T-helper 1 cell (primary cell): ENCODE results near the gene SLC39A11.
"Not testable (repeated sequence)": the region's sequence is repeated elsewhere in the genome, so short reads cannot be mapped to it uniquely, and the experiment has no call there.

Experiments
- DNase-seq, 5 donors: peaks; one replicate each; pipeline ENCODE4 v3.0.0-alpha.2; 2012 to 2020

The SLC39A11 gene

DNA sequence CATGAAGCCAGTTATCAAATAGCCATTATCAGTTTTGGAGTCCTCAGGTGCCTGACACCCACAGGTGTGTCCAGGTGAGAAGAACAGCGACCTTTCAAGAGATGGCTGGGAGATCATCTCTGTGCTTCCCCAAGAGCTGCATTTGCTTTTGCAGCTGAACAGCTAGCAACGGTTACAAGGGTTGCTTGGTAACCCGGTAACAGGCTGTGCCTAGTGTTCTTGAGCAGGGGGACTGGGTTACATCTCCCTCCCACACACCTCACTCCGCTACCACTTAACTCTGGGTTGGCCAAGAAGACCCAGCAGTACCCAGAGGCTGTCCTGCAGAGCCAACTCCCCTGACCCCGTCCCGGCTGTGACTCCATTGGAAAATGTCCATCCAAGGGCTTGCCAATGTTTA, 147.0 kb downstream of the SLC39A11 start:
- no peak for DNase-seq

GRCh38 chr17:72943826-72944689, 148.4 kb downstream of the SLC39A11 start:
- DNase-seq: no peak

DNA sequence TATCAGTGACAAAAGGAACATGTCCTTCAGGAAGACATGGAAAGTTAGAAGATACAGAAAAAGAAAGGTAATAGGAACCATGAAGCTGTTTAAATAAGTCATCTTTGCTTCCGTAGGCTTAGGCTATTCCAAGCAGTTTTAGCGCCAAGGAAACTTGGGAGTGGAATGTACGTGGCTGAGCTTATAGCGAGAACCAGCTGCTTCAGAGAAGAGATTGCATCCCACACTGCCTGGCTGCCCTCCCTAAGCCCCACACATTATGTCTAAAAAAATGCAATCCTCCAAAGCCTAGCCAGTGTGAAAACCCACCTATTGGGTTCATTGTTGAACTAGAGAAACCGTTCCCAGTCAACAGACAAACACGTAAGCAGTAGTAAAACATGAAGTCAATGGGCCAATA, 149.9 kb downstream of the SLC39A11 start:
- no peak for DNase-seq

- DNase-seq: no peak
These were observed 152.0 kb downstream of the SLC39A11 start for GRCh38 chr17:72940496-72940895.

- DNase-seq: no peak
These were observed 154.0 kb downstream of the SLC39A11 start for GRCh38 chr17:72938482-72938881.

DNA sequence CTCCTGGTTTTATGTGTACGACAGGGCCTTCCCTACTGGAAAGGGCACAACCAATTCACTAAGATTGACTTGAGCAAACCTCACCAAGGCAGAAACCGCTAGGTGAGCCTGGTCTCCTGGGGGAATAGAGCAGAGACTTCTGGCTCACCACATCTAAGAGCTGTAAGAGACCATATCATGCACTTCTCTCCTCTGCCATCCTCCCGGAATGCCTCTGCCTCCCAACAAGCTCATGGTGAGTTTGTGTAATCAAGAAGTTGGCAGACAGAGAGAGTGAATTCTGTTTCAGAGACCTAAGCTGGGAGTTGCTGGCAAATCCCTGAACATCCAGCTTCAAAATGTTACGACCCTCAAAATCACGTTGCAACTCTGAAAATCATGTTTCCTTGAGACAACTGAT, 154.8 kb downstream of the SLC39A11 start:
- no peak for DNase-seq

DNA sequence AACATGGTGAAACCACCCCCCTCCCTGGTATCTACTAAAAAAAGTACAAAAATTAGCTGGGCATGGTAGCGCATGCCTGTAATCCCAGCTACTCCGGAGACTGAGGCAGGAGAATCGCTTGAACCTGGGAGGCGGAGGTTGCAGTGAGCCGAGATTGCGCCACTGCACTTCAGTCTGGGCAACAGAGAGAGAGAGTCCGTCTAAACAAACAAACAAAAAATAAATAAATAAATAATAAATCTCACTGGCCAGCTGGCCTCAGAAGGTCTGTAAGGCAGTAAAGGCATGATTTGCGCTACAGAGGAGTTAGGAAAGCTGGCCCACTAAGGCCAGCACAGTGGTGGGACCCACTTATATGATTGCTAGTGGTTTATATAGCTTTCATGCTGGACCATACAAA, 155.2 kb downstream of the SLC39A11 start:
- DNase-seq: not testable (repeated sequence)

DNA sequence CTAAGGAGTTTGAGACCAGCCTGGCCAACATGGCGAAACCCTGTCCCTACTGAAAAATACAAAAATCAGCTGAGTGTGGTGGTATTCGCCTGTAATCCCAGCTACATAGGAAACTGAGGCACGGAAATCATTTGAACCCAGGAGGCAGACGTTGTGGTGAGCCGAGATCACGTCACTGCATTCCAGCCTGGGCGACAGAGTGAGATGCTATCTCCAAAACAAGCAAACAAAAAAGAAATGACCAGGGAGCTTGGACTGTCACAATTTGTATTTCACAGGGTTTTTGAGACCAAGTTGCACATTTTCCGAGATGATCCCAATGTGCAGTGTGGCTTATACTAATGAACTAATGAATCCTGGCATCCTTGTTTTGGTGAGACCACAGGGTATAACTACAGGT, 156.5 kb downstream of the SLC39A11 start:
- DNase-seq: no peak

DNA sequence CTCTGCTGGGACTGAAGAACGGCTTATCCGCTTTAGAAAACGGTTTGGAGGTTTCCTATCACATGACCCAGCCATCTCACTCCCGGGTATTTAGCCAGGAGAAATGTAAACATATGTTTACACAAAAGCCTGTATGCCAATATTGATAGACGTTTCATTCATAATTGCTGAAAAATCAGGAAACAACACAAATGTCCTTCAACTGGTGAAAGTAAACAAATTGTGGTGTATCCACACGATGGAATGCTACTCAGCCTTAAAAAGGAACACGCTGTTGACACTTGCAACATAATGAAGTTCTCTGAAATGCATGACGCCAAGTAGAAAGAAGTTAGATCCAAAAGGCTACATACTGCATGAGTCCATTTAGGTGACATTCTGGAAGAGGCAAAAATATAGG, 157.6 kb downstream of the SLC39A11 start:
- DNase-seq: no peak

DNA sequence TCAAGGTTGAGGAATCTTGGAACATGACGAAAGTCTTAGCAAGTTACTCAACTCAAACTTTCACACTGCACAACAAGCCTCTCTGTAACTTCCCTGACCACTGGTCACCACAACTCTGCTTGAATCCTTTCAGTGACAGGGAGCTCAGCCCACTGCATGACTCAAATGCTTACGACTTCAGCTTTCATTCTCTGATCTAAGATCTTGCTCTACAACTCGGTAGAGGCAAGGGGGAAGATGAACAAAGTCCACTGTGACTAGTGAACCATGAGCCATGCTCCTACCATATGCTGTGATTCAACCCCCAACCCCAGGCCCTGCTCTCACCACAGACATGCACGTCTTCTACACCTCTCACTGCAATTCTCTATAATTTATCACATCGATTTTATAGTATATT, 160.9 kb downstream of the SLC39A11 start:
- no peak for DNase-seq

GRCh38 chr17:72931163-72931562, 161.3 kb downstream of the SLC39A11 start:
- DNase-seq: peak in 1 of 5 donors; percentile 44

- no peak for DNase-seq
These were observed 162.5 kb downstream of the SLC39A11 start for GRCh38 chr17:72930031-72930430.

DNA sequence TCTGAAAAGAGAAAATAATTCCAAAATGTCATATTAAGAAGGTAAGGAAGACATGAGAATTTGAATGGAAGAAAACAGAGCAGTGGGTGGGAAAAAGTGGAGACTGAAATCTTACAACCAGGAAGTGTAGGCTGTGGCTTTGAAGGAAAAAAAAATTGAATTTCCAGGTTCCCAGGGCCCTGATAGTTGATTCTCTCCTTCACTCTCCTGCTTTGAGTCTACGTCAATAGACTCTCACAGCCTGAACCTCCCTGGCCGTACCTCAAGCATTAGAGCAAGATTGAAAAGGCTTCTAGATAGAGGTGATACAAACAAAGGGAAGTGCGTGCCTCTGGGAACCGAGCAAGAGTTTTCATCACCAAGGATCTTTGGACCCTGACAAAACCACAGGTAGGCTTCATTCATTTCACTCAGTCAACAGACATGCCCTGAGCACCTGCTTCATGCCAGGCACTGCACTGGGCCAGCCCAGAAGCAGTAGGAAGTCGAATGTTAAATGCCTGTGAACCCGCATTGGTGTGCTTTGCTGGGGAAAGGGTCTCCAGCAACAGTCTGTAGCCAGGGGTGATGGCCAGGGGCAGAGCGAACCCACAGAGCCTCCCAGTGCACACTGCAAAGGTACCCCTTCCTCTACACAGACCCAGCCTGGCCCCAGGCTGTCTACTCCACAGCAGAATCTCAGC, 163.9 kb downstream of the SLC39A11 start:
- no peak for DNase-seq

DNA sequence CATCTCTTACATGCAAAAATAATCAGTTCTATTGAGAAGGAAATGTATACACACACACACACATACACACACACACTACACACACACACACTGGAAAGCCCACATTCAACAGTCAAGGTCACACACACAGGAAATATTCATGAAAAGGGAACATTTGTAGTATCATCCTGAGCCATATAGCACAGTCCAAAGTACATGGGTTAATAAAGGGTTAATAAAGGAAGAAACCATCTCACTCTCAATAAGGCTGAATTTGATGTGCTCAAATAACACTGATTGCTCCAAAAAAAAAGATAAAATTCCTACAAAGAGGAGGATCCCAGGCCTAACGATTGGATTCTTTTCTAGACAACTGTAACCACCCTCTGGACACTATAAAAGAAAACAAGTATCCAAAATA, 164.7 kb downstream of the SLC39A11 start:
- no peak for DNase-seq

DNA sequence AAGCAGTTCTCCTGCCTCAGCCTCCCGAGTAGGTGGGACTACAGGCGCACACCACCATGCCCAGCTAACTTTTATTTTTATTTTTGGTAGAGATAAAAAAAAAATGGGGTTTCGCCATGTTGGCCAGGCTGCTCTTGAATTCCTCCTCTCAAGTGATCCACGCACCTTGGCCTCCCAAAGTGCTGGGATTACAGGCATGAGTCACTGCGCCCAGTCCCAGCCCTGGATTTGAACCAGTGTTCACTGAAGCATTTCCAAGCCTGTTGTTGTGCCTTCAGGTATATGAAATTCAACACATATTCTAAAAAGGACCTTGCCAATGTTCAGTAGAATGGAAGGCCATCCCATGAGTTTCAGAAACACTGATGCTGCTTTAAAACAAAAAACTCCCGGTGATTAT, 165.3 kb downstream of the SLC39A11 start:
- no peak for DNase-seq

DNA sequence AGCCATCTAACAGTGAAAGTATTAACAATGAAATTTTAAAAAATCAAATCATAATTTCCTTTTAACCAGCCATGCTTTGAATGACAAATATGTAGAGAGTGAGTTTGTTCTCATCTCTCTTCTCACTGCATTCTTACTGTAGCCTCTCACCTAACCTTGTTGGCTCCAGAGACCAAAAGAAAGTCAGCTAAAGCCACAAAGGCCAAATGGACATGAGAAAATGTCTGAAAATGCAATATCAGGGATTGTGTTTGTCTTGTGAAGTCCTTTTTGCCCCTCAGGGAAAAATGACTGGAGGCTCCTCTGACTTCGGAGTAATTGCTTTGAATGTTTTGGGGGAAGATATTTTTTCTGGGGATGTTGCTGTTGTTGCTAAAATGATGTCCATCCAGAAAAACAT, 166.3 kb downstream of the SLC39A11 start:
- DNase-seq: no peak

GRCh38 chr17:72924196-72924595, 168.3 kb downstream of the SLC39A11 start:
- no peak for DNase-seq

DNA sequence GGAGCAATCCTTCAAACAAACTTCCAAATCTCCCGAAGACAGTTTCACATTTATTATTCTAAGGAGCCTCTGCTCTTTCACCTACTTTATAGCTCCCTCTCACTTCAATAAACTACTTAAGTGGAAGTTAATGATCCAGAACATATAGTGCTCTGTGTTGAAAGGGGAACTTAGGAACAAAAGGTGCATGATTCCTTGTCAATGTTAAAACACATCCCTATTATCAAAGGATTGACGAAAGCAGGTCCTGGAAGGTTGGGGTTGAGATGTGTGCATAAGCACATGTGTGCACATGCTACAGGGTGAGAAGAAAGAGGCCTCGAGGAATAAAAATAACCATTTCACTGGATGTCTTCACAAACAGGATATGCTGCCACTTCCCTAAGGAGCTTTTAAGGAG, 170.3 kb downstream of the SLC39A11 start:
- DNase-seq: no peak

DNA sequence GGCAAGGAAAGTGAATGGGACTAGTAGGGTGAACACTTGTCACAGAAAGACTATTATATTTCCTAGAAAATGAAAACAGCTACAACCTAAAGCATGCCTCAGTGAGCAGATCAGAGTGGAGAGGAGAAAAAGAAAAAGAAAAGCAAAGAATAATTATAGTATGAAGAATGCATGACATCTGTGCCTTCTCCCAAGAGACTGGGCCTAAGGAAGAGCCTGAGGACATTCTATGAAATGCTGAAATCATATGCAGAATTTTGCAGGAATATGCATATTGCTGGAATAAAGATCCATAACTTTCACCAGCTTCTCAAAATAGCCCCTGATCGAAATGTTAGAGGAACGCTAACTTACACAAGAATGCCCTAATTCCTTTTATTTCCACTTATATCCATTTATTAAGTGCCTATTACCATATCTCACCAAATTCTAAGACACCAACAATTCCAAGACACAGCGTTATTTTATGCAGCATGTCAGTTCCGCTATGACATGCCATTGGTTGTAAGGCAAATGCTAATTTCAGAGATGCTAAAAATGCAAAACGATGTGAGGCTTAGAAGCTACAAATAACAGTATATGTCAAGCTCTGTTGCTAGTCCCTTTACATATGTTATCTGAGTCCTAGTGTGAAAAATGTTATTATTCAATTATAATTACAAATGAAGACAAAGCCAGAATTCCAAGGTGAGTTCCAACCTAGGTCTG, 171.0 kb downstream of the SLC39A11 start:
- no peak for DNase-seq

DNA sequence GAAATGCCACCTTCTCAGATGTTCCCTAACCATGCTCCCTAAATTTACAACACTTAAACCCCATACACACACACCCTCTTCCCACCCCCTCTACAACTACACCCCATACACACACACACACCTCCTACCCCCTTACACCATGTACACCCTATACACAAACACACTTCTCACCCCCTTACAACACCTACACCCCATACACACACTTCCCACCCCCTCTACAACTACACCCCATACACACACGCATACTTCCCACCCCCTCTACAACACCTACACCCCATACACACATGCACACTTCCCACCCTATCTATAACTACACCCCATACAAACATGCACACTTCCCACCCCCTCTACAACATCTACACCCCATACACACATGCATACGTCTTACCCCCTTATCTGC, 172.0 kb downstream of the SLC39A11 start:
- DNase-seq: no peak

GRCh38 chr17:72916991-72917390, 175.5 kb downstream of the SLC39A11 start:
- no peak for DNase-seq

DNA sequence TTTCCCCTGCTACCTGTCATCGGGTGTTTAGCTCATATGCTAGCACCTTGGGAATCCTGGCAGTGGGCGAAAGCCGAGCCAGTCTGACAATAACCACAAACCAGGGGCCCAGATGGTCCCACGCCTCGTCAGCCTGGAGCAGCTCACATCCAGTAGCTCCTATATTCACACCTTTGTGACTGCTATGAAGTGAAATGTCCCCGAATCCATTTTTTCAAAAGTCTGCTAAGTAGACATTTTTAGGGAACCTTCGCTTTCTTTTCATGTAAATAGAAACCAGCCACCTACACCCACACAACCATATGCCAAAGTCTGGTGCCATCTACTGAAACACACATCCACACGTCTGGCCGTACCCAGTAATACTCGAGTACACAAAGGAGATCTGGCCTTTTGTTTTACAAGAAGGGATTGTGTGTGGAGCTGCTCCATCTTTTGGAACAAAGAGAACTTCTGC, 176.8 kb downstream of the SLC39A11 start:
- DNase-seq: no peak

DNA sequence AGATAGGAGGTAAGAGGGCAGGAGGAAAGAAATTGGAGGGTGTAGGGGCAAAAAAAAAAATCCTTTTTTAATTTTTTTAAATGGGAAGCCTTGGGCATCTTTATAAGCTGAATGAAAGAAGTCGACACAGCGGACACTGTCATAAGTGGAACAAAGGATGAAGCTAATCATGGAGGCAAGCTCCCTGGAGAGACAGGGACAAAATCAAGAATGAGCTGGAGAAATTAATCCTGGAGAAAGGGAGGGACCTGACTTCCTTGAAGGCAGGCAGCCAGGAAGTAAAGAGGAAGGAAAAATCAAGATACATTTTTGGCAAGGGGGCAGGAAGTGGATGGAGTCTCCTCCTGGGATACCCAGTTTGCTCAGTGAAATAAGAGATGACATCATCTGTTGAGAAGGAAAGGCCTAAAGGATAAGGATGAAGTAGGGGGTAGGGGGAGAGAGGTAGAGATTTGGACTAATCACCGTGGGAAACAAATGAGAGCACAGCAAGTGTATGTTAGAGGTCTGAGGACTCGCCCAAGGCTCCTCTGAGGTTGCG, 179.3 kb downstream of the SLC39A11 start:
- no peak for DNase-seq
